CD4-positive, alpha-beta T cell (primary cell): ENCODE results near the gene HP. TPM values are rescaled to one million over a fixed set of nuclear protein-coding genes. Genes with fewer than 3 reads are reported as not detected.

Experiments
- ATAC-seq: fragments of 200-7000 bp; cut with Tn5 transposase; one replicate; pipeline ENCODE4 v1.10.0; 2022; ENCODE audit warnings: mild to moderate bottlenecking; ENCODE audit not compliant: poor library complexity
- CTCF ChIA-PET: fragments of 350-600 bp; sonication (Branson Sonifier 250); formaldehyde crosslinking; loops from one replicate; lab custom pipeline; 2021; ENCODE audit warnings: antibody characterized with exemption, inconsistent platforms; lab: Charles Lee
- POLR2A ChIA-PET: fragments of 350-600 bp; sonication (Branson Sonifier 250); formaldehyde crosslinking; loops from one replicate; lab custom pipeline; 2021; ENCODE audit warnings: antibody characterized with exemption, inconsistent platforms; lab: Charles Lee
- DNase-seq, 14 experiments: peaks; one replicate each; pipeline ENCODE4 v3.0.0-alpha.2; 2013 to 2020; ENCODE audit warnings: mixed read lengths in 2 of 14
- H3K27ac ChIP-seq, 2 donors: one replicate each; pipeline versions ENCODE4 v1.5.1 to v1.7.0; 2013; ENCODE audit warnings: low read length in 2 of 2, low read depth in 1 of 2, mild to moderate bottlenecking in 1 of 2
- H3K27me3 ChIP-seq, 2 experiments: 1 replicate in 1 of 2; 2 replicates in 1 of 2; pipeline versions ENCODE4 v1.6.1 to v1.7.0; 2013; ENCODE audit warnings: low read length in 2 of 2, control low read depth in 1 of 2, mild to moderate bottlenecking in 1 of 2, moderate library complexity in 1 of 2; ENCODE audit not compliant: insufficient read depth in 2 of 2, control insufficient read depth in 1 of 2
- H3K36me3 ChIP-seq: one replicate; pipeline ENCODE4 v1.6.1; 2013; ENCODE audit warnings: low read length, control low read depth; ENCODE audit not compliant: insufficient read depth
- H3K4me1 ChIP-seq: one replicate; pipeline ENCODE4 v1.6.1; 2013; ENCODE audit warnings: low read length, control low read depth; ENCODE audit not compliant: insufficient read depth
- H3K4me3 ChIP-seq: one replicate; pipeline ENCODE4 v1.5.1; 2013; ENCODE audit warnings: mild to moderate bottlenecking, low read length, moderate library complexity
- H3K9me3 ChIP-seq, 2 experiments: 1 replicate in 1 of 2; 2 replicates in 1 of 2; pipeline versions ENCODE4 v1.6.1 to v1.7.0; 2013; ENCODE audit warnings: low read length in 2 of 2, mild to moderate bottlenecking in 2 of 2, control low read depth in 1 of 2, moderate library complexity in 1 of 2; ENCODE audit not compliant: control insufficient read depth in 1 of 2, insufficient read depth in 1 of 2
- H3K27ac Mint-ChIP-seq: one replicate; pipeline ENCODE4 v1.8.0; 2020; ENCODE audit warnings: mixed read lengths
- H3K27me3 Mint-ChIP-seq: one replicate; pipeline ENCODE4 v1.8.0; 2021; ENCODE audit warnings: mixed read lengths
- H3K36me3 Mint-ChIP-seq: one replicate; pipeline ENCODE4 v1.8.0; 2021; ENCODE audit warnings: low read depth, mixed read lengths
- H3K4me1 Mint-ChIP-seq: one replicate; pipeline ENCODE4 v1.8.0; 2021; ENCODE audit warnings: low read depth, mixed read lengths
- H3K4me3 Mint-ChIP-seq: one replicate; pipeline ENCODE4 v1.8.0; 2020; ENCODE audit warnings: mild to moderate bottlenecking, mixed read lengths
- H3K9me3 Mint-ChIP-seq: one replicate; pipeline ENCODE4 v1.8.0; 2020; ENCODE audit warnings: mixed read lengths
- intact Hi-C, 2 experiments: fragments of 100-400 bp; cut with DNase I in 1 of 2; cut with micrococcal nuclease in 1 of 2; formaldehyde crosslinking; loops; one replicate each; pipeline versions ENCODE4 v1.15.1 to v1.9.0; 2023 to 2025; cut with DNase I, micrococcal nuclease
- total RNA-seq, 174 experiments: library from RNA in 2 of 174; stranded (reverse) in 2 of 174; gene quantifications; one replicate each; pipeline ENCODE4 v1.2.3 and lab custom pipeline; 2021 to 2026
- TF ChIP-seq, protein P1 (sequence below): fragments of 200-600 bp; IDR thresholded peaks from one replicate; pipeline ENCODE4 v1.8.0; 2022; ENCODE audit warnings: antibody characterized with exemption, mild to moderate bottlenecking

The HP gene
- total RNA-seq, 2 experiments from 2014 or later, result not detected

DNA sequence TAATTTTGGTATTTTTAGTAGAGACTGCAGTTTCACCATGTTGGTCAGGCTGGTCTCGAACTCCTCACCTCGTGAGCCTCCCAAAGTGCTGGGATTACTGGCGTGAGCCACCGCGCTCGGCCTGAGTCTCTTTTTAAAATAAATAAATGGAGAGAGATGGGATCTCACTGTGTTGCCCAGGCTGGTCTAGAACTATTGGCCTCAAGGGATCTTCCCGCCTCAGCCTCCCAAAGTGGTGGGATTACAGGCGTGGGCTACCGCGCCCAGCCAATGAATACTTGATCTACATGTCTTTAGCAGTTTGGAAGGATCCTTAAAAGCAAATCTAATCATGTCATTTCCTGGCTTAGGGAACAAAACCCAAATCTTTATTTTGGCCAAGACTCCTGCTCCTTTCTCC, 44.5 kb upstream of the HP start:
- H3K36me3 Mint-ChIP-seq, result peaks cover 24% of the 10 kb centered on the region
- Histone ChIP-seq H3K4me1 (peaks cover 25% of the 10 kb centered on the region), H3K36me3 (peaks cover 15% of the 10 kb centered on the region), H3K4me3 (no peak overlapping the region), H3K27me3 (no peaks in the 10 kb centered on the region), H3K27ac (no peak overlapping the region), H3K9me3 (no peaks in the 10 kb centered on the region)
- DNase-seq, result no peak
- no peaks in the 10 kb centered on the region for H3K9me3 Mint-ChIP-seq
- H3K4me3 Mint-ChIP-seq, result peak overlapping the region; percentile 82
- ATAC-seq, result no peak
- ChIA-PET POLR2A (no interaction called here), CTCF (no interaction called here)
- H3K27ac Mint-ChIP-seq, result no peak overlapping the region
- TF ChIP-seq, protein P1, sequence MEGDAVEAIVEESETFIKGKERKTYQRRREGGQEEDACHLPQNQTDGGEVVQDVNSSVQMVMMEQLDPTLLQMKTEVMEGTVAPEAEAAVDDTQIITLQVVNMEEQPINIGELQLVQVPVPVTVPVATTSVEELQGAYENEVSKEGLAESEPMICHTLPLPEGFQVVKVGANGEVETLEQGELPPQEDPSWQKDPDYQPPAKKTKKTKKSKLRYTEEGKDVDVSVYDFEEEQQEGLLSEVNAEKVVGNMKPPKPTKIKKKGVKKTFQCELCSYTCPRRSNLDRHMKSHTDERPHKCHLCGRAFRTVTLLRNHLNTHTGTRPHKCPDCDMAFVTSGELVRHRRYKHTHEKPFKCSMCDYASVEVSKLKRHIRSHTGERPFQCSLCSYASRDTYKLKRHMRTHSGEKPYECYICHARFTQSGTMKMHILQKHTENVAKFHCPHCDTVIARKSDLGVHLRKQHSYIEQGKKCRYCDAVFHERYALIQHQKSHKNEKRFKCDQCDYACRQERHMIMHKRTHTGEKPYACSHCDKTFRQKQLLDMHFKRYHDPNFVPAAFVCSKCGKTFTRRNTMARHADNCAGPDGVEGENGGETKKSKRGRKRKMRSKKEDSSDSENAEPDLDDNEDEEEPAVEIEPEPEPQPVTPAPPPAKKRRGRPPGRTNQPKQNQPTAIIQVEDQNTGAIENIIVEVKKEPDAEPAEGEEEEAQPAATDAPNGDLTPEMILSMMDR, result no peak
- H3K4me1 Mint-ChIP-seq, result peaks cover 12% of the 10 kb centered on the region
- no peaks in the 10 kb centered on the region for H3K27me3 Mint-ChIP-seq
- intact Hi-C loops, result loop anchor here (1.0 to 10.0 kb wide), 10 partner anchors 84 to 1487 kb away; partner anchors contain the start of genes AP1G1 (in 2 of the 2), COG4 (in 1 of the 2), DHX38 (in 1 of the 2) and SF3B3 (in 1 of the 2)

DNA sequence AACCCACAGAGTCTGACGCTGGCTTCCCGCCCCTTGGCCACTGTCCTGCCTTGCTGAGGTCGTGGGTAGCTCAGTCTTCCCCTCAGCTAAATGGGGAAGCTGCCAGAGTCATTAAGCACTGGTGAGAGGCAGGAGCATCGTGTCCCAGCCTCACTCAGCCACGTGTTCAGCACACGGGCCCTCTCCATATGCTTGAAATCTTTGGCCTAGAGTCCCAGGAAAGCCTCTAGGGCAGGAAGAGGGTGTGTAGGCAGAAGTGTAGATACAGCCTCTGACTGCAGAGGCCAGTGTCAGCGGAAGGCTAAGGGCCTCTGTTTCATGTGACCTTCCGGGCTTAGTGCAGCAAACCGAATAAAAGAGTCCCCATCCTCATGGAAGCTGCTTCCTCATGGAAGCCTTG, 41.7 kb upstream of the HP start:
- Histone ChIP-seq H3K36me3 (peaks cover 28% of the 10 kb centered on the region), H3K27ac (no peak overlapping the region)
- CTCF ChIA-PET, result no interaction called here

DNA sequence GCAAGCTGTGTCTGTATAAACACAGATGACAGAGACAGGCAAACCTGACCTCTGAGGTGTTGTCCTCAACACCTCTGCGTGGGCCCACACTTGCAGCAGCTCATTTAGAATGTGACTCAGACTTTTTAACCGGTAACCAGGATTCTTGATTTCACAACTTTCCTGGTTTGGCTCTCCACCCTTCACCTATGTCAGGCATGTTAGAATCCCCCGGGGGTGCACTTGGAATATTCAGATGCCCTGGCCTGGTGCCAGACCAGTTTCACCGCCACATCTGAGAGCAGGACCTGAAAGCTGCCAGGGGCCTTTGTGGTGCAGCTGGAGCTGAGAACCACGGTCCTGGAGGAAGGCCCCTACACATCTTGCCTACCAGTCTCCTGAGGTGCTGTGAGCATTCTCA, 40.9 kb upstream of the HP start:
- intact Hi-C loops, result loop anchor here in 1 of 2 experiments (5.0 to 10.0 kb wide), 2 partner anchors 126 to 651 kb away; no protein-coding TSS in a partner anchor
- ChIA-PET CTCF (no interaction called here), POLR2A (no interaction called here)
- no peak overlapping the region for H3K27ac ChIP-seq
- H3K36me3 ChIP-seq, result peaks cover 31% of the 10 kb centered on the region
- peaks cover 11% of the 10 kb centered on the region for H3K4me1 Mint-ChIP-seq
- no peaks in the 10 kb centered on the region for H3K27me3 ChIP-seq
- H3K4me3 Mint-ChIP-seq, result no peak overlapping the region
- TF ChIP-seq, protein P1, result no peak
- H3K36me3 Mint-ChIP-seq, result peaks cover 56% of the 10 kb centered on the region
- H3K9me3 ChIP-seq, result no peaks in the 10 kb centered on the region
- no peak for ATAC-seq
- peaks cover 20% of the 10 kb centered on the region for H3K4me1 ChIP-seq
- no peaks in the 10 kb centered on the region for H3K27me3 Mint-ChIP-seq
- peak in 1 of 14 experiments; percentile 11 for DNase-seq
- no peaks in the 10 kb centered on the region for H3K9me3 Mint-ChIP-seq
- no peak overlapping the region for H3K4me3 ChIP-seq
- no peak overlapping the region for H3K27ac Mint-ChIP-seq

More for the DNA sequence above, 41.7 kb upstream of the HP start:
- H3K27me3 ChIP-seq, result no peaks in the 10 kb centered on the region
- H3K4me1 ChIP-seq, result peaks cover 25% of the 10 kb centered on the region
- POLR2A ChIA-PET, result no interaction called here
- intact Hi-C loops, result loop anchor here in 1 of 2 experiments (5.0 to 10.0 kb wide), 2 partner anchors 125 to 652 kb away; no protein-coding TSS in a partner anchor
- ATAC-seq (no peak), DNase-seq (no peak)
- no peaks in the 10 kb centered on the region for H3K9me3 Mint-ChIP-seq
- no peaks in the 10 kb centered on the region for H3K9me3 ChIP-seq
- no peak overlapping the region for H3K4me3 Mint-ChIP-seq
- H3K4me3 ChIP-seq, result no peak overlapping the region
- peaks cover 12% of the 10 kb centered on the region for H3K4me1 Mint-ChIP-seq
- no peaks in the 10 kb centered on the region for H3K27me3 Mint-ChIP-seq
- peaks cover 49% of the 10 kb centered on the region for H3K36me3 Mint-ChIP-seq
- TF ChIP-seq, protein P1, result no peak
- H3K27ac Mint-ChIP-seq, result no peak overlapping the region
